Lower leg skin (tissue), 4 donors: Measurements from ENCODE around the gene C1orf159. TPM values are rescaled to one million over a fixed set of nuclear protein-coding genes. Genes with fewer than 3 reads are reported as not detected.
A peak's percentile ranks its signal among the peaks of the same experiment; 100 is the strongest.

Experiments used
- DNase-seq, 2 donors: peaks; one replicate each; pipeline ENCODE4 v3.0.0-alpha.2; 2019; ENCODE audit warnings: low spot score in 2 of 2
- H3K4me3 ChIP-seq: fragments of 200-600 bp; sonication (generic); 2 replicates; pipeline ENCODE4 v1.5.1; 2017; ENCODE audit warnings: mild to moderate bottlenecking, low read depth; ENCODE audit not compliant: poor library complexity, severe bottlenecking
- POLR2A ChIP-seq, 2 donors: fragments of 450-650 bp; IDR thresholded peaks; one replicate each; pipeline ENCODE4 v1.6.1; 2016 to 2017; ENCODE audit warnings: antibody characterized with exemption in 2 of 2, mild to moderate bottlenecking in 1 of 2, moderate library complexity in 1 of 2
- WGBS, 2 donors: methylation state at CpG; one replicate each; pipeline ENCODE4 v1.1.5; 2018; 5-methylcytosine and 5-hydroxymethylcytosine counted together
- intact Hi-C: fragments of 100-400 bp; cut with DNase I; formaldehyde crosslinking; loops from one replicate; pipeline ENCODE4 v1.15.0; 2023; ENCODE audit warnings: low total_unique reads
- total RNA-seq, 4 donors: library from RNA; depleted of rRNA; stranded (reverse); fragments of >200 nt; gene quantifications; one replicate each; pipeline ENCODE4 v1.1.0, GENCODE V29; 2016
- TF ChIP-seq, protein P1 (sequence below), 3 donors: fragments of 450-650 bp; IDR thresholded peaks; one replicate each; pipeline ENCODE4 v1.5.1; 2016; ENCODE audit warnings: antibody characterized with exemption in 3 of 3, mild to moderate bottlenecking in 3 of 3, moderate library complexity in 2 of 3

C1orf159 gene
- total RNA-seq, 4 donors from 2014 or later, result 16.1 to 36.0 (median 21.5) TPM

- no peak for TF ChIP-seq POLR2A (IDR thresholded peaks at IDR 0.05)
- TF ChIP-seq, protein P1, sequence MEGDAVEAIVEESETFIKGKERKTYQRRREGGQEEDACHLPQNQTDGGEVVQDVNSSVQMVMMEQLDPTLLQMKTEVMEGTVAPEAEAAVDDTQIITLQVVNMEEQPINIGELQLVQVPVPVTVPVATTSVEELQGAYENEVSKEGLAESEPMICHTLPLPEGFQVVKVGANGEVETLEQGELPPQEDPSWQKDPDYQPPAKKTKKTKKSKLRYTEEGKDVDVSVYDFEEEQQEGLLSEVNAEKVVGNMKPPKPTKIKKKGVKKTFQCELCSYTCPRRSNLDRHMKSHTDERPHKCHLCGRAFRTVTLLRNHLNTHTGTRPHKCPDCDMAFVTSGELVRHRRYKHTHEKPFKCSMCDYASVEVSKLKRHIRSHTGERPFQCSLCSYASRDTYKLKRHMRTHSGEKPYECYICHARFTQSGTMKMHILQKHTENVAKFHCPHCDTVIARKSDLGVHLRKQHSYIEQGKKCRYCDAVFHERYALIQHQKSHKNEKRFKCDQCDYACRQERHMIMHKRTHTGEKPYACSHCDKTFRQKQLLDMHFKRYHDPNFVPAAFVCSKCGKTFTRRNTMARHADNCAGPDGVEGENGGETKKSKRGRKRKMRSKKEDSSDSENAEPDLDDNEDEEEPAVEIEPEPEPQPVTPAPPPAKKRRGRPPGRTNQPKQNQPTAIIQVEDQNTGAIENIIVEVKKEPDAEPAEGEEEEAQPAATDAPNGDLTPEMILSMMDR (IDR thresholded peaks at IDR 0.05), result no peak
- no peak overlapping the region for H3K4me3 ChIP-seq
- intact Hi-C loops, result no loop called here
- peak in 1 of 2 donors; percentile 82 for DNase-seq
- 93 to 94% methylated on average over 38 to 40 of the region's 40 CpGs for WGBS, 2 donors
These were observed 33.0 kb downstream of the C1orf159 start for GRCh38 chr1:1082776-1083415.

- intact Hi-C loops, result no loop called here
- TF ChIP-seq POLR2A (IDR thresholded peaks at IDR 0.05), result no peak
- TF ChIP-seq, protein P1 (IDR thresholded peaks at IDR 0.05), result no peak
- no peak overlapping the region for H3K4me3 ChIP-seq
- 91 to 94% methylated on average over 22 to 26 of the region's 27 CpGs for WGBS, 2 donors
- DNase-seq, result peak in 1 of 2 donors; percentile 77
These were observed 33.6 kb downstream of the C1orf159 start for GRCh38 chr1:1082239-1082775.

DNA sequence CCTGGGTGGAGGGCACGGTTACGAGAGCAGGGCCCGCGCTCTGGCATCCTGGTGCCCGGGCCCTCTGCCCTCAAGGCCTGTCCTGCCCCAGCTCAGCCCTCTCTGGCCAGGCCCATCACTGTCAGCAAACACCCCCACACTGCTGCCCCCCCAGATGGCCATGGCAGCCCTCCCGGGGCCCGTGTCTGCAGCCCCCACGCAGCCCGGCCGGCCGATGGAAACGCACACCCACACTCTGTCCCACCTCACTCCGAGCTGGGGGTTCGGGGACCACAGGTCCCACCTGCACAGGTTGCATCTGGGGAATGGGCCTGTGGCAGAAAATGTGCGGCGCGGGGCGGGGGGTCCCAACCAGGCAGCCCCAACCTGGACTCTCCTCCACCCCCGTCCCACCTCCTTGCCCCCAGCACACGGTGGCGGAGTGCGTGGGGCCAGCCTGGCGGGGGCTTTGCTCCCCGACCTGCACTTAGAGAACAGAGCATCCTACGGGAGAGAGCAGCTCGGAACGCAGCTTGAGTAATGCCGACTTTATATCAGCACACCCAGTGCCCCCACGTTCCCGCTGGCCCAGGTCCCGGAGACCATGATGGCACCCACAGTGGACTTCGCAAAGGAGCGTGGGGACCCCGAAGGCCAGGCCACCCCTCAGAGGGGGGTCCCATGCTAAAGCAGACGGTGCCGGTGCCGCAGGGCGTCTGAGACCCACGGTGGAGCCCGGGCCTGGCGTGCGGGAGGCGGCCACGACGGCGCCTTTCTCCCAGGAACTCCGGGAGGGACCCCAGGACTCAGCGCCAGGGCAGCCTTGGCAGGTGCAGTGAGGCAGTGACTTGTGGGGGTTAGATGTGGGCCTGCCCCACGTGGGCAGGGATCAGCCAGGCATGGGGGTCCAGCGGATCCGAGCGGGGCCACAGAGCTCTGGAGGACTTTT lies 34.3 kb downstream of the C1orf159 start:
- TF ChIP-seq, protein P1 (IDR thresholded peaks at IDR 0.05), result no peak
- TF ChIP-seq POLR2A (IDR thresholded peaks at IDR 0.05), result no peak
- peak in 1 of 2 donors; percentile 80 for DNase-seq
- intact Hi-C loops, result no loop called here
- H3K4me3 ChIP-seq, result no peak overlapping the region
- 89 to 98% methylated on average over 19 to 37 of the region's 52 CpGs for WGBS, 2 donors

GRCh38 chr1:1080951-1081310 lies 35.0 kb downstream of the C1orf159 start:
- peak in 1 of 2 donors; percentile 76 for DNase-seq
- no peak for TF ChIP-seq POLR2A (IDR thresholded peaks at IDR 0.05)
- TF ChIP-seq, protein P1 (IDR thresholded peaks at IDR 0.05), result no peak
- no peak overlapping the region for H3K4me3 ChIP-seq
- intact Hi-C loops, result no loop called here
- WGBS, 2 donors, result 40 to 69% methylated on average over 6 to 9 of the region's 9 CpGs

- intact Hi-C loops, result no loop called here
- 3 to 6% methylated on average over 12 to 19 of the region's 23 CpGs for WGBS, 2 donors
- DNase-seq, result peak in 1 of 2 donors; percentile 88
- TF ChIP-seq POLR2A (IDR thresholded peaks at IDR 0.05), result no peak
- TF ChIP-seq, protein P1 (IDR thresholded peaks at IDR 0.05), result no peak
- H3K4me3 ChIP-seq, result no peak overlapping the region
These were observed 35.6 kb downstream of the C1orf159 start for GRCh38 chr1:1080122-1080757.
